Suprapubic skin (tissue), 3 donors: ENCODE measurements around the gene PPP4R1.

ENCODE experiments used
- POLR2A ChIP-seq, 2 donors: fragments of 450-650 bp; IDR thresholded peaks; one replicate each; pipeline ENCODE4 v1.6.1; 2017; ENCODE audit warnings: antibody characterized with exemption in 2 of 2, mild to moderate bottlenecking in 2 of 2, moderate library complexity in 2 of 2
- TF ChIP-seq, protein P1 (sequence below), 2 donors: fragments of 200-600 bp in 1 of 2; fragments of 450-650 bp in 1 of 2; sonication (generic) in 1 of 2; IDR thresholded peaks; one replicate each; pipeline ENCODE4 v1.5.1; 2016 to 2019; ENCODE audit warnings: antibody characterized with exemption in 2 of 2, mild to moderate bottlenecking in 1 of 2, moderate library complexity in 1 of 2

DNA sequence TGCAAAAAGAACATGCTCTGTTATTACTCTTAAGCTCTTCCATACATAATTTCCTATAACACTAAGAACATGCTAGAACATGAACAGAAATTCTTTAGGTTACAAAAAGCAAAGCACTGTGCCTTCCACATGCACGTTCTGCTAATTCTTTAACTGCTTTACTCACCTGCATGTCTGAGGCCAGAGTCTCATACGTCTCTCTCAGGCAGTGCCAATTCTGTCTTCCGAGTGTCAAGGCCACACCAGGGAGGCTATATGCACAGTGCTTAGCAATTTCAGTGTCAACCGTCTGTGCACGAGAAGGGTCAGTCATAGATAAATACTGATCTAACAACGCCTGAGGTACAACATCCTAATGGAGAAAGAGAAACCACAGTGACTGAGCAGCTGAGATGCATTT, 55.1 kb downstream of the PPP4R1 start:
- TF ChIP-seq, protein P1, sequence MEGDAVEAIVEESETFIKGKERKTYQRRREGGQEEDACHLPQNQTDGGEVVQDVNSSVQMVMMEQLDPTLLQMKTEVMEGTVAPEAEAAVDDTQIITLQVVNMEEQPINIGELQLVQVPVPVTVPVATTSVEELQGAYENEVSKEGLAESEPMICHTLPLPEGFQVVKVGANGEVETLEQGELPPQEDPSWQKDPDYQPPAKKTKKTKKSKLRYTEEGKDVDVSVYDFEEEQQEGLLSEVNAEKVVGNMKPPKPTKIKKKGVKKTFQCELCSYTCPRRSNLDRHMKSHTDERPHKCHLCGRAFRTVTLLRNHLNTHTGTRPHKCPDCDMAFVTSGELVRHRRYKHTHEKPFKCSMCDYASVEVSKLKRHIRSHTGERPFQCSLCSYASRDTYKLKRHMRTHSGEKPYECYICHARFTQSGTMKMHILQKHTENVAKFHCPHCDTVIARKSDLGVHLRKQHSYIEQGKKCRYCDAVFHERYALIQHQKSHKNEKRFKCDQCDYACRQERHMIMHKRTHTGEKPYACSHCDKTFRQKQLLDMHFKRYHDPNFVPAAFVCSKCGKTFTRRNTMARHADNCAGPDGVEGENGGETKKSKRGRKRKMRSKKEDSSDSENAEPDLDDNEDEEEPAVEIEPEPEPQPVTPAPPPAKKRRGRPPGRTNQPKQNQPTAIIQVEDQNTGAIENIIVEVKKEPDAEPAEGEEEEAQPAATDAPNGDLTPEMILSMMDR (IDR thresholded peaks at IDR 0.05) = no peak
- no peak for TF ChIP-seq POLR2A (IDR thresholded peaks at IDR 0.05)
